IPS-15b (cell line): Measurements from ENCODE around the gene RAB21.

Source experiments
- H3K27me3 ChIP-seq: one replicate; pipeline ENCODE4 v1.6.1; 2013; ENCODE audit warnings: low read length; ENCODE audit not compliant: control insufficient read depth, insufficient read depth
- H3K36me3 ChIP-seq: one replicate; pipeline ENCODE4 v1.6.1; 2013; ENCODE audit warnings: low read length; ENCODE audit not compliant: control insufficient read depth, insufficient read depth
- H3K4me1 ChIP-seq: one replicate; pipeline ENCODE4 v1.6.1; 2013; ENCODE audit warnings: mild to moderate bottlenecking, low read length; ENCODE audit not compliant: control insufficient read depth, insufficient read depth
- H3K4me3 ChIP-seq: one replicate; pipeline ENCODE4 v1.5.1; 2013; ENCODE audit warnings: low read depth, low read length
- H3K9ac ChIP-seq: one replicate; pipeline ENCODE4 v1.6.1; 2013; ENCODE audit warnings: low read depth, mild to moderate bottlenecking, low read length
- H3K9me3 ChIP-seq: one replicate; pipeline ENCODE4 v1.6.1; 2013; ENCODE audit warnings: mild to moderate bottlenecking, low read length; ENCODE audit not compliant: control insufficient read depth, insufficient read depth

RAB21 gene, protein sequence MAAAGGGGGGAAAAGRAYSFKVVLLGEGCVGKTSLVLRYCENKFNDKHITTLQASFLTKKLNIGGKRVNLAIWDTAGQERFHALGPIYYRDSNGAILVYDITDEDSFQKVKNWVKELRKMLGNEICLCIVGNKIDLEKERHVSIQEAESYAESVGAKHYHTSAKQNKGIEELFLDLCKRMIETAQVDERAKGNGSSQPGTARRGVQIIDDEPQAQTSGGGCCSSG

DNA sequence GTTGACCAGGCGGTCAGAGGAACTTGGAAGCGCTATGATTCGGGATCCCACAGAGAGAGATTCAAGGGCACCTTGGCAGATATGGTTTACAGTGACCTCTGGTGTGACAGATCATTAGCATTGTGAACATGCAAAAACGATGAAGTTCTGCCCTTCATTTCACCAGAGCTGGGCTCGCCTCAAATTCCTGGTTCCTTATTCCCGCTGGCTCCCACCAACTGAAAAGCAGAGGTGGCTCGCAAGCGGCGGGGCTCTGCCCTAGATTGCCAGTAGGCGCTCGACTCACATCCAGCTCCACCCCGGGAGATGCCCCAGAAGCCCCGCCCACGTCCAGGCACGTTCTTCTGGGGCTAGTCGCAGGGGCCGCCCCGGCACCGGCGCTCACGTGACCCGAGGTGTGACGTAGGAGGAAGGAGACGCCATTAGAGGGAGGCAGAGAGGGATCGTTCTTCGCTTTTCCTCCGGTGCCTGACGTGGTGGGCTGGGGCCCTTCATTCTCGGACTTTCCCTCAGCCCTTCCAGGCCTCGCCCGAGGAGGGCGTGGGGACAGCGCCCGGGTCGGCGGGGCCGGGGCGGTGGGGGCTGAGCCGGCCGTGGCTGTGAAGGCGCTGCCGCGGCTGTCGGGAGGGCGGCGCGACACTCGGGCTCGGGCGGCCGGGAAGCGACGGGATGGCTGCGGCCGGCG, at the start of gene RAB21:
TSS of gene RAB21 (plus strand) at position 403 of the 685 bp plus-strand sequence. CDS start at position 670, 267 bp downstream.
- Histone ChIP-seq H3K4me1 (peaks cover 2% of the 10 kb centered on the region), H3K4me3 (peak within 1 kb of the TSS; percentile 89), H3K9me3 (no peaks in the 10 kb centered on the region), H3K9ac (peak within 1 kb of the TSS; percentile 77), H3K36me3 (no peaks in the 10 kb centered on the region), H3K27me3 (no peaks in the 10 kb centered on the region)

DNA sequence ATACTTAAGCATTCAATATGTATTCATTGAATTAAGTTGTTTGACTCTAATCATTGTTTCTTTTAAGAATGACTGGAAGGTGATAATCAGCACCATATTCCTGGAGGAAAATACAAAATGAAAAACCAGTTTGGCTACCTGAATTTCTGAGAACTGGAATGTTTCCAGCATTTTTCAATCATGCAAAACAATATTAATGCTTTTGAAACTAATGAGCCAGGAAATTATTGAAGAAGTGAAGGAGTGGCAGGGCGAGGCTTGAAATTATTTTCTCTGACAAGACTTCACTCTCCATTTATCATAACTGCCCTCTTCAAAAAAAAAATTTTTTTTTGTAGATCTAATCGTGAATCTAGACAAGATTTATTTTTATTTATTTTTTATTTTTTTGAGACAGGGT, 49.7 kb upstream of the RAB21 start:
- Histone ChIP-seq H3K4me1 (peaks cover 11% of the 10 kb centered on the region), H3K9ac (no peak overlapping the region), H3K27me3 (no peaks in the 10 kb centered on the region), H3K9me3 (no peaks in the 10 kb centered on the region), H3K36me3 (no peaks in the 10 kb centered on the region), H3K4me3 (no peak overlapping the region)

DNA sequence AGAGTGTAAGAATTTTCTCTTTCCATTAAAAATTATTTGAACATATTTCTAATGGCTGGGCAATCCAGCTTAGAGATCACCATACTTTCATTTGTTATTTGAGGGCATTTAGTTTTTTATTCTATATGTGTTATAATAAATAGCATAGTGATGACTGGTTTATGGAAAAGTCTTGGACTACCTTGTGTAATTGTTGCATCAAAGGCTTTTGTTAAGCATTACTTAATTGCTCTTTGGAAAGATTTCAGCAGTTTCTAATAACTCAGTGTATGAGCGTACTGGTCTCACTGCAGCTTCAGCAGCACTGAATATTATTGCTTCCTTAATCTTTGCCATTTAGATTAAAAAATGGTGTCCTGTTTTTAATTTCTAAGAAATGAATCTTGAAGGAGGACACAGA, 46.0 kb upstream of the RAB21 start:
- no peaks in the 10 kb centered on the region for H3K27me3 ChIP-seq
- no peak overlapping the region for H3K4me3 ChIP-seq
- H3K9ac ChIP-seq = no peak overlapping the region

DNA sequence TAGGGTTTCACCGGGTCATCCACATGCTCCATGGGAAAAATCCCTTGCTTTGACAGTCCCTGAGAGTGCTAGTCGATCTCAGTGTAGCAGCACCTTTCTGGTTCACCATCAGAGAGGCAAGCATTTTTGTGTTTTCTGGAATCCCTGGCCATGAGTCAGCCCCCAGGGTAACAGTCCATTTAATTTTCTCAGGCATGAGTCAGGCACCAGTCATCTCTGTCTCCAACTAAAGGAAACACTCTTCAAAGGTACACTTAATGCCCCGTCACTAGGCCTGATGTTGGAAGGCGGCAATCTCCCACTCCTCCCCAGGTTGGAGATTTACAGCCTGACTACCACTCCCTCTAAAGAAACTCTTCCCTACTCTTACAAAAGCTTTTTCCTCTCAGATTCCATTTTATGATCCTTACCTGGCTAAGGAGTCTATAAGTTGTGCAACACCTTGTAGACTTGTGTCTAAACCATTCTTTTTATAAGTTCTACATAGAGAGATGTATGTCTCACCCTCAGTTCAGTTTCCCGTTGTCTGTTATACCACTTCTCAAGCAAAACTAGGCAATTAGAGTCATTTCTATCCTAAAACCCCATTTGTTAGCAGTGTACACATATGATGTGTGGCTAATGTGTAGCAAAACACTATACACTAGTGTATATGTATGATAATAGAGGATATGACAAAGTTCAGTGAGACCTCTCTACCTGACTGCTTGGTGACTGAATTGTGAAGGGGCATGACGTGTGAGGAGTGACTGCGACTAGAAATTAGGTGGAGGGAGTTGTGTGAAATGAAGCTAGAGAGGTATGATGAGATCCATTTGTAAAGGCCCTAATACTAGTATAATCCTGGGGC, 44.2 kb upstream of the RAB21 start:
- H3K9me3 ChIP-seq = no peaks in the 10 kb centered on the region
- H3K9ac ChIP-seq = no peak overlapping the region
- no peaks in the 10 kb centered on the region for H3K36me3 ChIP-seq
- H3K4me3 ChIP-seq = no peak overlapping the region
- H3K27me3 ChIP-seq = no peaks in the 10 kb centered on the region
- H3K4me1 ChIP-seq = peaks cover 11% of the 10 kb centered on the region

More for the DNA sequence above, 46.0 kb upstream of the RAB21 start:
- Histone ChIP-seq H3K36me3 (no peaks in the 10 kb centered on the region), H3K4me1 (peaks cover 11% of the 10 kb centered on the region), H3K9me3 (no peaks in the 10 kb centered on the region)

DNA sequence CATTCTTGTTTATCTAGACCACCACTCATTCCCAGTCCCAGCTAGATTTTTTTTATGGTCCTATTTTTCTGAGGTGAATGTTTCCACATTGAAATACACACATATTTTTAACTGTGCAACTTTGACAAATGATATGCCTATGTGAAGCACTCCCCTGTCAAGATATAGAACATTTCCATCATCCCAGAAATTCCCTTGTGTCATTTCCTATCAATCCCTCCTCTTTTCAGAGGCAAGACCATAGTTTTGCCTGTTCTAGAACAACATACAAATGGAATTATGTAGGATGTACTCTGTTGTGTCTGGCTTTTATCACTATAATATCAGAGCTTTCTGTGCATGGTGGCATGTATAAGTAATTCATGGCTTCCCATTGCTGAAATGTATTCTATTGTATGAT, 36.1 kb upstream of the RAB21 start:
- Histone ChIP-seq H3K4me1 (no peaks in the 10 kb centered on the region), H3K4me3 (no peak overlapping the region), H3K27me3 (no peaks in the 10 kb centered on the region), H3K9ac (no peak overlapping the region), H3K9me3 (no peaks in the 10 kb centered on the region), H3K36me3 (no peaks in the 10 kb centered on the region)

DNA sequence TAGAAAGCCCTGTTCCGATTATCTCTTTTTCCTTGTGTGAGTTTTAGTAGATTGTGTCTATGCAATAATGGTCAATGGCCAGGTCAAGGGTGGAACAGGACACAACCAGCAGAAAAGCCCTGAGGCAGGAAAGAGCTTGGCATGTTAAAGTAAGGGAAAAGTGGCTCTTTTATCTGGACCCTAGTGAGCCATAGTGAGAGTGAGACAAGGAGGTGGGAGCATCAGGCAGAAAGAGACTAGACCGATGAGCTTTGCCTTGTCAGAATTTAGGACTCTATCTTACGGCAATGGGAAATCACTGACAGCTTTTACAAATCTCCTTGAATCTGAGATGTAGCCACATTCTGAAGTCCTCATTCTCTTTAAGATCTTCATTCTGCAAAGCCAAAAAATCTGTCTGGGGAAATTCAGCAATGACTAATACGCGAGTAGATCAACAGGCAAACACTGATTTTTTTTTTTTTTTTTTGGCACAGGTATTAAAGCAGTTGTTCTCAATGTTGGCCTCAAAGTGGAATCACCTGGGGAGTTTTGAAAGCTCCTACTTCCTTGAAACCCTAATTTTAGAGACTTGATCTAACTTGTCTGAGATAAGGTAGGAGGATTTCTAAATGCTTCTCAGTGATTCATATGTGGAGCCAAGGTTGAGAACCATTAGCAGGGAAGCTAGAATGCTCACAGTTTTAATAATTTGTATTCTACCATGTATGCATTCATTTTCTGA, 34.9 kb upstream of the RAB21 start:
- no peaks in the 10 kb centered on the region for H3K9me3 ChIP-seq
- no peaks in the 10 kb centered on the region for H3K36me3 ChIP-seq
- H3K27me3 ChIP-seq = no peaks in the 10 kb centered on the region
- no peaks in the 10 kb centered on the region for H3K4me1 ChIP-seq
- H3K9ac ChIP-seq = no peak overlapping the region
- H3K4me3 ChIP-seq = no peak overlapping the region

DNA sequence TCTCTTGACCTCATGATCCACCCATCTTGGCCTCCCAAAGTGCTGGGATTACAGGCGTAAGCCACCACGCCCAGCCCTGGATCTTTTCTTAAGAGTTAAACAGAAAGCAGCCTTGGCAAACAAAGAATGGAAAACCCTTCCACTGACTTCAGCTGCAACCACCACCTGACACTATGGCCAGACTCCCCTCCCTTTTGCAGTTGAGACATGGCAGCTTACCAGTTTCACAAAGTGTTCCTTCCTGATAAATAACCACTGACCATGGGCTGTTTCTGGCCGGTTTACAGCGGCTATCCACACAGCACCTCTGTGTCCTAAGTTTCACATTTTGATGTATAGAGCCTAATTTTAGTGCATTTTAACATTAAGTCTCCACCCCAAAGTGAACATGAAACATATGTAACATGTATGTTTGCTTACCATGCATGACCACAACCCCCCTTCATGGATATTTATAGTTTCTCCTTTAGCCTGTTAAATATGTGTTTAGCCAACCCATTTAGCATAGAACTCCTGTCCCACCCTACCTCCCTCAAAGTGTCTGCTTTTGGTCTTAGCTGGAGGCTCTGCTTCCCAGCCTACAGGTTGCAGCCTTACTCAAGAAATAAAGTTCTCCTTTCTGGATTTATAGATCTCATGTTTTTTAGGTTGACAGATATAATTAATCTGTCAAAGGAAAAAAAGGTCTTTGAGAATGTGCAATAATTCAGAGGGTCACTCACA, 32.7 kb upstream of the RAB21 start:
- H3K9me3 ChIP-seq = no peaks in the 10 kb centered on the region
- no peak overlapping the region for H3K4me3 ChIP-seq
- no peaks in the 10 kb centered on the region for H3K4me1 ChIP-seq
- no peak overlapping the region for H3K9ac ChIP-seq
- no peaks in the 10 kb centered on the region for H3K36me3 ChIP-seq
- H3K27me3 ChIP-seq = no peaks in the 10 kb centered on the region

DNA sequence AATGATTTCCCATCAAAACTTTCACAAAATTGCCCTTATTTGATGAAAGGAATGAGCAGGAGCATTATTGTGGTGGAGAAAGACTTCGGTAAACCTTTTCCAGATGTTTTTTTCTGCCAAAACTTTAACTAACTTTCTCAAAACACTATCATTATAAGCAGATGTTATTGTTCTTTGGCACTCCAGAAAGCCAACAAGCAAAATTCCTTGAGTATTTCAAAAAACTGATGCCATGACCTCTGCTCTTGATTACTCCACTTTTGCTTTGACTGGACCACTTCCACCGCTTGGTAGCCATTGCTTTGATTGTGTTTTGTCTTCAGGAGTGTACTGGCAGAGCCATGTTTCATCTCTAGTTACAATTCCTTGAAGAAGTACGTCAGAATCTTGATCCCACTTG, 29.7 kb upstream of the RAB21 start:
- Histone ChIP-seq H3K9ac (no peak overlapping the region), H3K9me3 (no peaks in the 10 kb centered on the region), H3K36me3 (no peaks in the 10 kb centered on the region), H3K4me3 (no peak overlapping the region), H3K4me1 (no peaks in the 10 kb centered on the region), H3K27me3 (no peaks in the 10 kb centered on the region)

DNA sequence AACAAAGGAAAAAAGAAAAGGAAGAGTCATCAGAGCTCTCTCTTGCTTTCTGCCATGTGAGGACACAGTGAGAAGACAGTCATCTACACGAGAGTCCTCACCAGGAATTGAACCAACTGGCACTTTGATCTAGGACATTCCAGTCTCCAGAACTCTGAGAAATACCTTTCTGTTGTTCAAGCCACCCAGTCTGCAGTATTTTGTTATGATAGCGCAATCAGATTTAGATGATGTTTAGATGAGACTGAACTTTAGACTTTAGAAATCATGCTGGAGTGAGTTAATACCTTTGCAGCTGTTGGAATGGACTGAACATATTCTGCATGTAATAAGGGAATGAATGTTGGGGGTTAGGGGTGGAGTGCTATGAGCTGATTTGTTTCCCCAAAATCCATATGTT, 28.1 kb upstream of the RAB21 start:
- no peaks in the 10 kb centered on the region for H3K9me3 ChIP-seq
- no peak overlapping the region for H3K4me3 ChIP-seq
- no peak overlapping the region for H3K9ac ChIP-seq
- no peaks in the 10 kb centered on the region for H3K4me1 ChIP-seq
- no peaks in the 10 kb centered on the region for H3K36me3 ChIP-seq
- no peaks in the 10 kb centered on the region for H3K27me3 ChIP-seq

DNA sequence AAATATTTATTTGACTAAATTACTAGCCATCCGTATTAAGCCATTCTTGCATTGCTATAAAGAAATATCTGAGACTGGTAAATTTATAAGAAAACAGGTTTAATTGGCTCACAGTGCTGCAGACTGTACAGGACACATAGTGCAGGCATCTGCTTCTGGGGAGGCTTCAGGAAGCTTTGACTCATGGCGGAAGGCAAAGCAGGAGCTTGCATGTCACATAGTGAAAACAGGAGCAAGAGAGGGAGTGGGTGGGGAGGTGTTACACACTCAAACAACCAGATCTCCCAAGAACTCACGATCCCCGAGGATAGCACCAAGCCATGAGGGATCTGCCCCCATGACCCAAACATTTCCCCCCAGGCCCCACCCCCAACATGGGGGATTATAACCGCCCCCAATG, 26.7 kb upstream of the RAB21 start:
- Histone ChIP-seq H3K9ac (no peak overlapping the region), H3K9me3 (no peaks in the 10 kb centered on the region), H3K4me1 (no peaks in the 10 kb centered on the region), H3K36me3 (no peaks in the 10 kb centered on the region), H3K27me3 (no peaks in the 10 kb centered on the region), H3K4me3 (no peak overlapping the region)

DNA sequence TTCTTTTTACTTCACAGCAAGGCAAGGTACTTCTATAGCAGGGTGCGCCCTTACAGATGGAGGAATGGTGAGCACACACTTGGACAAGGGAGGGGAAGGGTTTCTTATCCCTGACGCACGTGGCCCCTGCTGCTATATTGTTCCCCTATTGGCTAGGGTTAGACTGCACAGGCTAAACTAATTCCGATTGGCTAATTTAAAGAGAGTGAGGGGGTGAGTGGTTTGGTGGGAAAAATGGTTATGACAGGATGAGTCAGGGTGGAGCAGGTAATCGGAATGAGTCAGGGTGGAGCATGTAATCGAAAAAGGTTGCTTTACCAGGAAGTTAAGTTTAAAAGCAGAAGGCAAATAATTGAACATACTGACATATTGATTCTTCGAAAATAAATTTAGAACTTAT, 23.7 kb upstream of the RAB21 start:
- no peaks in the 10 kb centered on the region for H3K4me1 ChIP-seq
- H3K36me3 ChIP-seq = no peaks in the 10 kb centered on the region
- H3K9ac ChIP-seq = no peak overlapping the region
- no peak overlapping the region for H3K4me3 ChIP-seq
- no peaks in the 10 kb centered on the region for H3K9me3 ChIP-seq
- no peaks in the 10 kb centered on the region for H3K27me3 ChIP-seq
